ENCODE measurements around the gene ARMC10.

- no peak for TF ChIP-seq CTCF (IDR thresholded peaks at IDR 0.05)
- no peak for TF ChIP-seq POLR2A (IDR thresholded peaks at IDR 0.05)
Measured at GRCh38 chr7:103116511-103116910, 41.6 kb downstream of the ARMC10 start.
